Neural progenitor cell (in vitro differentiated cells): ENCODE measurements around the gene HTT. TPM values are rescaled to one million over a fixed set of nuclear protein-coding genes. Genes with fewer than 3 reads are reported as not detected.

Experiments
- DNase-seq: peaks from one replicate; pipeline ENCODE4 v3.0.0-alpha.2; 2016; ENCODE audit warnings: low spot score
- H2AFZ ChIP-seq: fragments of 200-600 bp; sonication (generic); replicated peaks from 2 replicates; pipeline ENCODE4 v1.6.1; 2016; ENCODE audit warnings: antibody characterized with exemption
- H3F3A ChIP-seq: fragments of 200-600 bp; sonication (generic); 2 replicates; pipeline ENCODE4 v1.6.1; 2016; ENCODE audit warnings: antibody characterized with exemption, low read depth
- H3K27ac ChIP-seq: fragments of 200-600 bp; sonication (generic); 2 replicates; pipeline ENCODE4 v1.5.1; 2016; ENCODE audit warnings: mild to moderate bottlenecking
- H3K27me3 ChIP-seq: fragments of 200-600 bp; sonication (generic); 2 replicates; pipeline ENCODE4 v1.6.1; 2016; ENCODE audit warnings: mild to moderate bottlenecking, moderate library complexity
- H3K36me3 ChIP-seq: fragments of 200-600 bp; sonication (generic); 2 replicates; pipeline ENCODE4 v1.5.1; 2016
- H3K4me1 ChIP-seq: fragments of 200-600 bp; sonication (generic); 2 replicates; pipeline ENCODE4 v1.6.1; 2016; ENCODE audit warnings: mixed run types
- H3K4me2 ChIP-seq: fragments of 200-600 bp; sonication (generic); 2 replicates; pipeline ENCODE4 v1.6.1; 2016
- H3K4me3 ChIP-seq: fragments of 200-600 bp; sonication (generic); 2 replicates; pipeline ENCODE4 v1.5.1; 2016
- H3K79me2 ChIP-seq: fragments of 200-600 bp; sonication (generic); 2 replicates; pipeline ENCODE4 v1.6.1; 2016; ENCODE audit warnings: low read depth
- H3K9ac ChIP-seq: fragments of 200-600 bp; sonication (generic); 2 replicates; pipeline ENCODE4 v1.6.1; 2016
- H3K9me3 ChIP-seq: fragments of 200-600 bp; sonication (generic); 2 replicates; pipeline ENCODE4 v1.5.1; 2016; ENCODE audit warnings: low read depth
- H4K20me1 ChIP-seq: fragments of 200-600 bp; sonication (generic); 2 replicates; pipeline ENCODE4 v1.6.1; 2016; ENCODE audit warnings: low read depth
- H3K27ac Mint-ChIP-seq: 3 replicates; pipeline ENCODE4 v1.8.0; 2021; ENCODE audit warnings: mixed read lengths
- H3K27me3 Mint-ChIP-seq: 2 replicates; pipeline ENCODE4 v1.8.0; 2022; ENCODE audit warnings: low read depth, mild to moderate bottlenecking, inconsistent platforms, moderate library complexity, mixed read lengths; ENCODE audit not compliant: insufficient read depth
- H3K36me3 Mint-ChIP-seq: 3 replicates; pipeline ENCODE4 v1.8.0; 2021; ENCODE audit warnings: mixed read lengths
- H3K4me1 Mint-ChIP-seq: 3 replicates; pipeline ENCODE4 v1.8.0; 2021; ENCODE audit warnings: mixed read lengths
- H3K4me3 Mint-ChIP-seq: 3 replicates; pipeline ENCODE4 v1.8.0; 2021; ENCODE audit warnings: mild to moderate bottlenecking, moderate library complexity, mixed read lengths
- H3K9me3 Mint-ChIP-seq: 3 replicates; pipeline ENCODE4 v1.8.0; 2020; ENCODE audit warnings: mixed read lengths
- CTCF ChIP-seq: fragments of 200-600 bp; sonication (generic); IDR thresholded peaks from 2 replicates; pipeline ENCODE4 v1.5.1; 2017; ENCODE audit warnings: antibody characterized with exemption, mild to moderate bottlenecking
- EZH2 ChIP-seq: fragments of 200-600 bp; sonication (generic); IDR thresholded peaks from 2 replicates; pipeline ENCODE4 v1.6.1; 2017; ENCODE audit warnings: antibody characterized with exemption, mild to moderate bottlenecking, moderate library complexity
- EZH2phosphoT487 ChIP-seq: fragments of 200-600 bp; sonication (generic); IDR thresholded peaks from 2 replicates; pipeline ENCODE4 v1.6.1; 2017; ENCODE audit warnings: antibody characterized with exemption
- total RNA-seq: library from RNA; depleted of rRNA; stranded (reverse); fragments of >200 nt; gene quantifications from 2 replicates; pipeline ENCODE4 v1.2.3, GENCODE V29; 2015; ENCODE audit warnings: low replicate concordance

The HTT gene
- total RNA-seq, 1 donor from 2014 or later = 38.9 TPM

- H3K36me3 Mint-ChIP-seq = peaks cover 6% of the 10 kb centered on the region
- H3F3A ChIP-seq = no peaks in the 10 kb centered on the region
- H3K27me3 Mint-ChIP-seq = peaks cover 2% of the 10 kb centered on the region
- no peaks in the 10 kb centered on the region for H3K4me1 ChIP-seq
- no peak for DNase-seq
- H3K79me2 ChIP-seq = no peaks in the 10 kb centered on the region
- H4K20me1 ChIP-seq = no peaks in the 10 kb centered on the region
- no peak overlapping the region for H3K9ac ChIP-seq
- H3K27ac Mint-ChIP-seq = no peak overlapping the region
- no peak overlapping the region for H3K4me2 ChIP-seq
- no peak overlapping the region for H2AFZ ChIP-seq
- no peaks in the 10 kb centered on the region for H3K27me3 ChIP-seq
- H3K4me1 Mint-ChIP-seq = peaks cover 6% of the 10 kb centered on the region
- H3K27ac ChIP-seq = no peak overlapping the region
- TF ChIP-seq EZH2 (no peak), EZH2phosphoT487 (no peak), CTCF (no peak)
- H3K4me3 ChIP-seq = no peak overlapping the region
- H3K36me3 ChIP-seq = no peaks in the 10 kb centered on the region
- H3K9me3 Mint-ChIP-seq = no peaks in the 10 kb centered on the region
- no peaks in the 10 kb centered on the region for H3K9me3 ChIP-seq
- H3K4me3 Mint-ChIP-seq = no peak overlapping the region
Observed at GRCh38 chr4:3246458-3247398, 172.2 kb downstream of the HTT start.

GRCh38 chr4:3247399-3248177 is 173.1 kb downstream of the HTT start:
- no peaks in the 10 kb centered on the region for H4K20me1 ChIP-seq
- H3K27ac Mint-ChIP-seq = no peak overlapping the region
- H3K9me3 Mint-ChIP-seq = no peaks in the 10 kb centered on the region
- H3K36me3 Mint-ChIP-seq = peaks cover 1% of the 10 kb centered on the region
- H3K36me3 ChIP-seq = no peaks in the 10 kb centered on the region
- no peaks in the 10 kb centered on the region for H3K9me3 ChIP-seq
- H3K4me2 ChIP-seq = no peak overlapping the region
- TF ChIP-seq EZH2phosphoT487 (no peak), EZH2 (no peak), CTCF (no peak)
- no peaks in the 10 kb centered on the region for H3K4me1 ChIP-seq
- H2AFZ ChIP-seq = no peak overlapping the region
- H3F3A ChIP-seq = no peaks in the 10 kb centered on the region
- no peak overlapping the region for H3K27ac ChIP-seq
- H3K4me1 Mint-ChIP-seq = peaks cover 3% of the 10 kb centered on the region
- no peaks in the 10 kb centered on the region for H3K27me3 ChIP-seq
- H3K9ac ChIP-seq = no peak overlapping the region
- DNase-seq = no peak
- no peak overlapping the region for H3K4me3 ChIP-seq
- no peaks in the 10 kb centered on the region for H3K79me2 ChIP-seq
- H3K4me3 Mint-ChIP-seq = no peak overlapping the region
- H3K27me3 Mint-ChIP-seq = peaks cover 2% of the 10 kb centered on the region

DNA sequence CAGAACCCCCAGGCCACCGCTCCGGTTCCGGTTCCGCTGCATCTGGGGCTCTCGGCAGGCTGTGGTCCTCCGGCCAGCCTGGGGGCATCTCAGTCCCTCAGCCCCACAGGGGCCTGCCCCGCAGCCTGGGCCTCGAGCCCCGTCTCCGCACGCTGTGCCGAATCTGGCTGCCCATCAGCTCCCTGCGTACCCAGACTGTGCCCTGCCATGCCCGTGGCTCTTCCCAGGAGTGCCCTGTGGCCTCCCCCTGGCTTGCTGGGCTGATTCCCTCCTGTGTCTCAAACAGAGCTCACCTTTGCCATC is 173.6 kb downstream of the HTT start:
- Histone ChIP-seq H3K36me3 (no peaks in the 10 kb centered on the region), H4K20me1 (no peaks in the 10 kb centered on the region), H3K4me1 (no peaks in the 10 kb centered on the region), H3F3A (no peaks in the 10 kb centered on the region), H3K4me2 (no peak overlapping the region), H3K27me3 (no peaks in the 10 kb centered on the region), H3K79me2 (no peaks in the 10 kb centered on the region), H2AFZ (no peak overlapping the region), H3K9ac (no peak overlapping the region), H3K4me3 (no peak overlapping the region), H3K9me3 (no peaks in the 10 kb centered on the region), H3K27ac (no peak overlapping the region)
- TF ChIP-seq CTCF (no peak), EZH2phosphoT487 (no peak), EZH2 (no peak)
- no peak for DNase-seq
- Mint-ChIP-seq H3K27ac (peak overlapping the region; percentile 88), H3K4me1 (peaks cover under 1% of the 10 kb centered on the region), H3K9me3 (no peaks in the 10 kb centered on the region), H3K4me3 (no peak overlapping the region), H3K36me3 (no peaks in the 10 kb centered on the region), H3K27me3 (peaks cover 2% of the 10 kb centered on the region)
